T-helper 1 cell treated with Interleukin-12 subunit alpha and Interleukin-12 subunit beta and Interleukin-4 antibody, amounts not matched to agents 30 ng/mL and 1 ng/mL, for 36 hours (primary cell): ENCODE data around the gene SHROOM2. TPM values are rescaled to one million over a fixed set of nuclear protein-coding genes. Genes with fewer than 3 reads are reported as not detected.
"Not testable (repeated sequence)": the region's sequence is repeated elsewhere in the genome, so short reads cannot be mapped to it uniquely, and the experiment has no call there.

Source experiments
- intact Hi-C: fragments of 100-400 bp; cut with micrococcal nuclease; formaldehyde crosslinking; loops from one replicate; pipeline ENCODE4 v1.15.1; 2024
- total RNA-seq: library from RNA; stranded (reverse); gene quantifications from 2 replicates; pipeline ENCODE4 v1.2.3, GENCODE V29; 2022

The SHROOM2 gene
- total RNA-seq, 1 donor from 2014 or later: not detected

GRCh38 chrX:9829308-9830267 lies 43.4 kb downstream of the SHROOM2 start:
- intact Hi-C loops: no loop called here

GRCh38 chrX:9832811-9833210 lies 46.6 kb downstream of the SHROOM2 start:
- intact Hi-C loops: no loop called here

GRCh38 chrX:9835585-9836210 lies 49.5 kb downstream of the SHROOM2 start:
- intact Hi-C loops: no loop called here

DNA sequence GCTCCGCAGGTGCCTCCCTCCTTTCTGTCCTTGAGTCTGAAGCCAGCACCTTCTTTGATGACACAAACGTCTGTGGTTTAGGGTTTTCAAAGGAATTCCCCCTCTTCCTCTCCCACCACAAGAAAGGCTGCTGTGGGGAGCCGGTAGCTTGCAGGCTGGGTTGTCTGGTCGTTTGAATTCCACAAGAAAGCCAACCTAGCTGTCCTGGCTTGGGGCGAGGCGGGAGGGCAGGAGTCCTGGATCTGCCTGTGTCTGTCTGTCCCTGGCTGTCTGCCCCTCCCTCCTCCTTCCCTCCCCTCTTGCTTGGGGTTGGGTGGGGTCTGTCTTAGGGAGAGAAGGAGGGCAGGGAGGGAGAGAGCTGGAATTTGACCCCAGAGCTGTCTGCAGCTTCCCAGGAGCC lies 56.3 kb downstream of the SHROOM2 start:
- intact Hi-C loops: no loop called here

GRCh38 chrX:9844936-9845577 lies 58.8 kb downstream of the SHROOM2 start:
- intact Hi-C loops: no loop called here

DNA sequence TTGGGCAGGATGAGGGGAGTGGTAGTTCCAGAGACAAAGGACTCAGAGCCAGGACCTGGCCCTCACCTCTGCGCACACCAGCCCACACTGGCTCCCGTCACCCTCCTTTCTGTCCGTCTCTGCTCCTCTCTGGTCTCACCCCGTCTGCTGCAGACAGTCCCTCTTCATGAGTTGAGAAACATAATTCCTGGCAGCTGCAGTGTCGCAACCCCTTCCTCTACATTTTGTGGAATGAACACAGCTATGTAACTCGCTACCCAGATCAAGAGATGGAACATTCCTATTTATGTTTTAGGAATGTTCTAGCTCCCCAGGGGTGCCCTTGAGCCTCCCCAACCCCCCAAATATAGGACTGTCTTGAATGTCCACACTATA lies 59.3 kb downstream of the SHROOM2 start:
- intact Hi-C loops: no loop called here

- intact Hi-C loops: no loop called here
Measured at GRCh38 chrX:9846631-9847030, 60.4 kb downstream of the SHROOM2 start.

DNA sequence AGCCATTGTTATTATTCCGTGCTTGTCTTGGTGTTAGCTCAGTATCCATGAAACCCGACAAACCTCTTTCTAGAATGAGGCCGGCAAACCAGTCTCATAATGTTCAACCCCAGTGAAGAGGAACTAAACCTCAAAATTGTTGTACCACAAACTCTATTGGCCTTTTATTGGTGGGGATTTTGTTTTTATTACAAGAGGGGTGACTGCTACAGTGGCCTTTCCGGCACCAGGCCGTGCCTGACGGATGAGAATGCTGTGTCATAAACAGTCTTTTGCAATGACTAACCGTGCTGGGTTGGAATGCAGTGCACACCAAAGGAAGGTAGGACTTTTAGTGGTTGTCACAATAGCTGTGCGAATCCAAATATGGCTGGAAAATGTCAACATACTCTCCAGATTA lies 60.8 kb downstream of the SHROOM2 start:
- intact Hi-C loops: no loop called here

DNA sequence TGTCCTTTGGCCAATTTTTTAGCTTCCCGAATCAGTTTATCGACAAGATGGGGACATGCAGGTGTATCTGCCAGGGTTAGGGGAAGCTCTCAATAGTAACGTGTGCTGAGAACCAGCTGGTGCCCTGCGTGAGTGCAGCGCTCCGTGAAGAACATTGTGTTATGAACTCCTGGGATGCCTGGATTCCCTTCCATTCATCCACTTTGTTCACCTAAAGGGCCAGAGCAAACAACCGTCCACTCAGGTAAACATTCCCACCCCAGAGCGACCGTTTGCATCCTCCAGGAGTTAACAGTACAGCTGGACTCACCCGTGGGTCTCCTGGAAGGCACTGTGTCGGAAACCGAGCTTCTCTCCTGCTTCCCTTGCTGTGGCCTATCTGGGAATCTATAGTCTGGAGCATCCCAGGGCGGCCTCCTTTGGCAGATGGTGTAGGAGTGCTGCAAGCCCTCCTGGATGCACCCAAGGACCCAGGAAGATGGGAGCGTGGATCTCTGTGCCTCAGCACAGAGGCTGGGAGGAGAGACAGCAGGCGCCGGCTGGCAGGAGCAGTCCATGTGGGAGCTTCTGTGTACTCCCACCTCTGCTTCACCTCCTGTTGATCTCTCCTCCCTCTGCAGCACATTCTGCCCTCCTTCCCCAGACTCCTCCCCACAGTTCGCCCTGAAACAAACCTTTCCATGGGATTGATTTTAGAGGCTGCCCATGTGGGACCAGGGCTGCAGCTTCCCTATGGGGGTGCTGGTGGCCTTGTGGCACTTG lies 62.7 kb downstream of the SHROOM2 start:
- intact Hi-C loops: no loop called here

DNA sequence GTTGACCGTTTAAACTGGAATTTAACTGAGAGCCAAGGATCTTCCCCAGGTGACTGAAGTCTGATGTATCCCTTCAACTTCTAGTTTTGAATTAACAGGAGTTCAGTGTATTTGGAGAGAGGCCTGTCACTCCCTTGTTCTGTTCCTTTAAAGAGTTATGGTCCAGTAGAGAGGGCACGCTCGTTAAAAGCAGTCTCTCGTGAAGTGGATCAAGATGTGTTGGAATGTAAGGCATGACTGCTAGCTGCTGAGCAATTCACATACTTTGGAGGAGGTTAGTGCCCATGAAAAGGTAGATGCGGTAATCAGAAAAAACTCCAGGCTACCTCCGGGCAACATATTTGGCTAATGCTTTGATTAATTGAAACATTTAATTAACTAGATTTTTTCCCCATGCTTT lies 65.7 kb downstream of the SHROOM2 start:
- intact Hi-C loops: no loop called here

DNA sequence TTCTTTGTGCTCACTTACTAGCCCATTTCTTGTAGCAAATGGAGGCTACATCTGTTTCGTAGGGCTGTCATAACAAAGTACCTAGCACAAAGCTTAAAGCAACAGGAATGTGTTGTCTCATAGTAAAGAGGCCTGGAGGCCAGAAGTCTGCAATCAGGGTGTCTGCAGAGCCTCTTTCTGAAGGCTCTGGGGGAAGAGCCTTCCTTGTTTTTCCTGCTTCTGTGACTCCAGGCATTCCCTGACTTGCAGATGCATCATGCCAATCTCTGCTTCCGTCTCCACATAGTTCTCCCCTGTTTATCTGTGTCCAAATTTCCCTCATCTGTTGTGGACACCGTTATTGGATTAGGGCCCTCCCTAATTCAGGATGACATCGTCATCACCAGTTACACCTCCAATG lies 67.1 kb downstream of the SHROOM2 start:
- intact Hi-C loops: no loop called here

DNA sequence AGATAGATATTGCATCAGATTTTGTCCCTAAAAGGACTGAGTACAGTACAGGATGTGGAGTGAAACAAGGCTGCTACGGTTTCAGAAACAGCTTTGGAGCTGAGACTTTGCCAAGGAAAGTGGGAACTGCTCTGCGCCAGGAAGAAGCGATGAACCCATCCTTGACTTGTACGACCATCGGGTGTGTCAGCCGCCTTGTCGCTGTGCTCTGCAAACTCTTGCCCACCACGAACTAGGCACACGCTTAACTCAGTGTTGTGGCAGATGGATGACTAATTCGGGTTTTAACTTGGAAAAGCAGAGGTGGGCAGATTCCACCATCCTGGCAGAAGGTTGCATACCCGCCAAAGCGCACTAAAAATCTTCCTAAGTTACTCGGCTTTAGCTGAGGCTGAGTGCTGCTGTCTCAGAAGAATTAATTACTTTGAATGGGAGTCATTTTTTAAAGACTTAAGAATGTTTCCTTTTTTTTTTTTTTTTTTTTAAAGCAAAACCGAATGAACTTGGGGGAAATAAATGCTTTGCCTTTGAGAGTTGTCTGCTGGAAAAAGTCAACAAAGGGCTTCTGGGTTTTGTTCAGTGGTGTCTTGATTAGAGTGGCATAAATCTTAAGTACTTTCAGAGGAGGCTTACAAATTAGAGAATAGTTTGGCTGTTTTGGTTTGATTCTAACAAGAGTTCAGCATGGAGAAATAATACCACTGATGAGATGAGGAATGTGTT lies 69.5 kb downstream of the SHROOM2 start:
- intact Hi-C loops: no loop called here

- intact Hi-C loops: no loop called here
Measured at GRCh38 chrX:9856588-9856987, 70.4 kb downstream of the SHROOM2 start.

- intact Hi-C loops: no loop called here
Measured at GRCh38 chrX:9857575-9858474, 71.6 kb downstream of the SHROOM2 start.

- intact Hi-C loops: not testable (repeated sequence)
Measured at GRCh38 chrX:9858684-9859083, 72.5 kb downstream of the SHROOM2 start.

DNA sequence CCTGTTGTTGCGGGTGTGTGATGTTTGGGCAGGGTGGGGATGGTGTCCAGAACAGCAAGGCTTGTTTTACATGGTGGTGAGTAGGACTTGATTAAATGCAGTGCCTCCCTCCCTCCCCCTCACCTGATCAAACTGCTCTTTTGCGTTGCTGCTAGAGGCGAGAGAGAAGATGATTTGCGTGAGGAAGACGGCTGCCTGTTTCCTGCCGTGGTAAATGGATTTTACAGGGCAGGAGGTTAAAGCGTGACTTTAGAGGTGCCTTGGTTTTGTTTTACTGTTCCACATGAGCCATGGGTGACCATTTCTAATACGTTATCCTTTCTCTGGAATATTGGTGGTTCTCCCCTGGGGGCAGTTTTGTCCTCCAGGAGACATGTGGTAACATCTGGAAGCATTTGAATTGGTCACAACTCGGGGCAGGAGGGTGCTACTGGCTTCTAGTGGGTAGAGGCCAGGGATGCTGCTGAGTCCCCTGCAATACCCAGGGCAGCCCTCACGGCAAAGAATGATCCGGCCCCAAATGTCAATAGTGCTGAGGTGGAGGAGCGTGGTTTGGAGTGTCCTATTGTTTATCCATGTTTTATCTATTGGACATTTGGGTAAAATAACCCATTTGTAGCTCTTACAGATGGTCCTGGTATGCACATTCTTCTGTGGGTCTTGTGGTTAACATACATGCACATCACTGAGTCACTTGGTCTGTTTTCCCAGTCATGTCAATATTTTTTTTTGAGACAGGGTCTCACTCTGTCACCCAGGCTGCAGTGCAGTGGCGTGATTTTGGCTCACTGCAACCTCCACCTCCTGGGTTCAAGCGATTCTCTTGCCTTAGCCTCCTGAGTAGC lies 73.7 kb downstream of the SHROOM2 start:
- intact Hi-C loops: no loop called here

GRCh38 chrX:9860826-9861225 lies 74.6 kb downstream of the SHROOM2 start:
- intact Hi-C loops: no loop called here

GRCh38 chrX:9861711-9862110 lies 75.5 kb downstream of the SHROOM2 start:
- intact Hi-C loops: no loop called here

- intact Hi-C loops: no loop called here
Measured at GRCh38 chrX:9862525-9862924, 76.3 kb downstream of the SHROOM2 start.
